DMS53 (cell line): ENCODE data around the gene TNNT3.
"Not testable (repeated sequence)": the region's sequence is repeated elsewhere in the genome, so short reads cannot be mapped to it uniquely, and the experiment has no call there.

ENCODE experiments used
- DNase-seq: peaks from one replicate; lab custom pipeline; 2025; lab: John Stamatoyannopoulos, UW

Gene TNNT3

DNA sequence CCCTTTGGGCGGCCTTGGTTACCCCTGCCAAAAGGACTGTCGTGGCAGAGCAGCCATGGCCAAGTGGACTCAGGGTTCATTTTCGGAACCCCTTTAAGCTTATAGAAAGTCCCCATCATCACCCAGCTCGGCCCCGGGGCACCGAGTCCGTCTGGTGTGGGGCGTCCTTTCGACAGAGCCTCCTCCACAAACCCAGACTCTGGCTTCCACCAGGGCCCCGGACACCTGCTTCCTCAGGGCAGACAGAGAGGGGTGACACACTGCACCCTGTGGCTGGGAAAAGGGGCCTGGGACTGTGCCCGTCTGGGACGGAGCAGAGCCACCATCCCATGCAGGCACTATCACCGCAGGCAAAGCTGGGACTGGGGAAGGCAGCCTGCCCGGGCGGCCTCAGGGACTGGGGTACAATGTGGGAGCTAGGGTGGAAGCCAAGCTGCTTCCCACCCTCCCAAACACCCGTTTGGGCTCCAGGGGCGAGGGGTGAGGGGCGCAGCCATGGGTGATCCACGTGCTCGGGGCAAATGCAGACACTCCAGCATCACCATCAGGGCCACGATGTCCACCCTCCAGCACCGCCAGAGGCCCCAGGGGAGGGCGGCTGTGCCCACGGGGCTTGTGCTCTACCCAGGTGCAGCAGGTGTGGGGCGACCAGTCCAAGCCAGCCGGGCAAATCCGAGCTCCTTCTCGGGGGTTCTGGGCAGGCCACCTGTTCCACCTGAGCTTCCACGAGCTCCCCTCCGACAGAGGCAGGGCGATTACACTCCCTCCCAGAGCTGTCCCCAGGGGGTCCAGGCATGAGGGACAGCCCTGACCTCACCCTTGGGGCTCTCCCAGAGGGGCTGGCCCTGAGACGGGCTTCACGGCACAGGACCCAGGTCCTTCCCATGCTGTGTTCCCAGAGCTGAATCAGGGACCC is 15.9 kb downstream of the TNNT3 start:
- DNase-seq: no peak

DNA sequence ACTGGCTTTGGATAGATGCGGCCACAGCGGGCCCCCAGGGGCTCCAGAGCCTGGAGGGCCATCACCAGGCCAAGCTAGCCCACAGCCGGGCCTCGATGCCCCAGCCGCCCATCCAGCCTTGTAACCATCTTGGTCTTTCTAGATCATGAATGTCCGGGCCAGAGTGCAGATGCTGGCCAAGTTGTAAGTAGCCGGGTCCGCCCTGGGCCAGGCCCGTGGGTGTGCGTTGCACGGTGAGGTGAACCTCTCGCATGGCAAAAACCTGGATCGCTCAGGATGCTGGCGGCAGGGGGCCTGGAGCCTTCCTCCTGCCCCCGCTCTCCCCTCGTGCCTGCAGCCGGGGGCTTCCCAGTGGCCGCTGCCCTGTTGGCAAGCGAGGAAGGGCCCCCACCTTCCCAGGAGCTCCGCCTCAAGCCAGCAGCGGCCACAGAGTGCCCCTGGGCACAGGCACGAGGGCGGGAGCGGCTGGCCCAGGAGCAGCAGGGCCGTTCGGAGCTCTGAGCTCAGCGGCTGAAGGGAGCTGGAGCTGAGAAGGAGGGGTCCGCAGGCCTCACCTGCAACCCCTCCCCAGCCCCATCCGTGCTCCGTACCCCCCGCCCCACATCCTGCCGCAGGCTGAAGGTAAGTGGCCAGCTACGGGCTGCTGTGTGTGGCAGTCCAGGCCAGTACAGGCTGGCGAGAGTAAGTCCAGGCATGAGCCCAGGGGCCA is 16.7 kb downstream of the TNNT3 start:
- DNase-seq: no peak

GRCh38 chr11:1936781-1937615 is 17.5 kb downstream of the TNNT3 start:
- peak; percentile 40 for DNase-seq

- DNase-seq: no peak
Observed at GRCh38 chr11:1937616-1938342, 18.3 kb downstream of the TNNT3 start.

DNA sequence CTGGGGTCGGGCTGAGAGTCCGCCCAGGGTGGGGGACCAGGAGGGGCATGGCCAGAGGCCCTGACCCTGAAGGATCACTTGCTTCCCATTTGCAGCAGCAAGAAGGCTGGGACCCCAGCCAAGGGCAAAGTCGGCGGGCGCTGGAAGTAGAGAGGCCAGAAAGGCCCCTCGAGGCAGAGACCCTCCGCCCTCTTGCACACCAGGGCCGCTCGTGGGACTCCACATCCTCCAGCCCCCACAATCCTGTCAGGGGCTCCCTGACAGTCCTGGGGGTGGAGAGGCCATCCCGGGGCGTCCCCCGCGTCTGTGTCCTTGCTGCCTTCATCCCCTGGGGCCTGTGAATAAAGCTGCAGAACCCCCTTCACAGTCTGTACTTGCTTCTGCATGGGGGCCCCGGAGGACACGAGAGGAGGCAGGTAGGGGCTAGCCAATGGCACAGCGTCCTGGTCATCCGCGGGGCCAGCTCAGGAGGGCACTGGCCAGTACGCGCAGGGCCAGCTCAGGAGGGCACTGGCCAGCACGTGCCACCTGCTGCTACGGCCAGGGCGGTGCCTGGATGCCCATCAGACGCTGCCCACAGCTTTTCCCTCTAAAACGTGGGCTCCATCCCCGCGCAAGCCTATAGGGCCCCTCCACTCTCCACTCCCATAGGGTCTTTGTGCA is 19.0 kb downstream of the TNNT3 start:
- no peak for DNase-seq

- DNase-seq: peak; percentile 40
Observed at GRCh38 chr11:1939006-1939625, 19.6 kb downstream of the TNNT3 start.

GRCh38 chr11:1939788-1940187 is 20.3 kb downstream of the TNNT3 start:
- DNase-seq: not testable (repeated sequence)

- no peak for DNase-seq
Observed at GRCh38 chr11:1942558-1943260, 23.2 kb downstream of the TNNT3 start.

DNA sequence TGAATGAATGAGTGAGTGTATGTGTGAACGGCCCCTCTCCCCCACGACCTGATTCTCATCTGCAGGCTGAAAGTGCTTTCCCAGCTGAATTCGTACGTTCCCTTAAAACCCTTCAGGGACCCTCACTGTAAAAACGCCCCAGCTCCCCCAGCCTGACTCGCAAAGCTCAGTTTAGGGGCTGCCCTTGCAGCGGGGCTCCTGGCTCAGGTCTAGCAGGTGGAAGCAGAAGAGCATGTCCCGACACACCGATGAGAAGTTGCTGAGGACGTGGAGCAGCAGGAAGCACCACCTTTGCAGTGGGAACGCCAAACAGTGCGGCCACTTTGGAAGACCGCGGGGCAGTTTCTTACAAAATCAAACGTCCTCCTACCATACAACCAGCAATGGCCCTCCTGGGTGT is 24.1 kb downstream of the TNNT3 start:
- peak; percentile 63 for DNase-seq

DNA sequence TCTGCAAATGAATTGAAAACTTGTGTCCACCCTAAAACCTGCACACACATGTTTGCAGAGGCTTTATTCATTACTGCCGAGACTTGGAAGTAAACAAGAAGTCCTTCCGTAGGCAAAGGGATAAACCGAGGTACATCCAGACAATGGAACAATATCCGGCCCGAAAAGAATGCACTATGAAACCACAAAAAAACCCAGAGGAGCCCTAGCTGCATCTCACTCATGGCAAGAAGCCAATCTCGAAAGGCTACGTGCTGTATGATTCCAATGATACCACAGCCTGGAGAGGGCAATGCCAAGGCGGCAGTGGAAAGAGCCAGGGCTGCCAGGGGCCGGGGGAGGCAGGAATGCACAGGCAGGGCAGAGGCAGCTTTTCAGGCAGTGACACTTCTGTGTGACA is 24.5 kb downstream of the TNNT3 start:
- peak; percentile 59 for DNase-seq

- DNase-seq: no peak
Observed at GRCh38 chr11:1946812-1947484, 27.4 kb downstream of the TNNT3 start, which contains the start of gene MRPL23. Gene MRPL23, plus strand, starts transcription at chr11:1947332. Its CDS starts 31 bp downstream, at chr11:1947363.

- DNase-seq: no peak
Observed at GRCh38 chr11:1947592-1948237, 28.2 kb downstream of the TNNT3 start.

DNA sequence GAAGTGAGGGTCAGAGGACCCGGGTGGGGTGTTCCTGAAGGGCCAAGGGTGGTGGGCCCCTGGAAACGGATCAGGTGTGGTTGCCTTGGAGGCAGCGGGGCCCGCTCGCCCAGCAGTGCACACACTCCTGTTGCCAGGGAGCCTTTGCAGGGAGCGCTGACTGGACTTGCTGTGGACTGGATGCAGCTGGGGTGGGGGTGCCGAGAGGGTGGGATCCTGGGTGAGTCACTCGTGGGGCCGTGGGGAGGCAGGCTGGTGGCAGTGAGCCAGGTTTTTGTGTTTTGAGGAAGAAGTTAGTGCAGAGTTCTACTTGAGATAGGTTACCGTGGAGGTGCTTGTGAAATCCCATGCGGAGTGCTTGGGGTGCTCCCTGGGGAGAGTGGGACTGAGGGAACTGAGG is 28.9 kb downstream of the TNNT3 start:
- DNase-seq: no peak

GRCh38 chr11:1949302-1949701 is 29.8 kb downstream of the TNNT3 start:
- no peak for DNase-seq

DNA sequence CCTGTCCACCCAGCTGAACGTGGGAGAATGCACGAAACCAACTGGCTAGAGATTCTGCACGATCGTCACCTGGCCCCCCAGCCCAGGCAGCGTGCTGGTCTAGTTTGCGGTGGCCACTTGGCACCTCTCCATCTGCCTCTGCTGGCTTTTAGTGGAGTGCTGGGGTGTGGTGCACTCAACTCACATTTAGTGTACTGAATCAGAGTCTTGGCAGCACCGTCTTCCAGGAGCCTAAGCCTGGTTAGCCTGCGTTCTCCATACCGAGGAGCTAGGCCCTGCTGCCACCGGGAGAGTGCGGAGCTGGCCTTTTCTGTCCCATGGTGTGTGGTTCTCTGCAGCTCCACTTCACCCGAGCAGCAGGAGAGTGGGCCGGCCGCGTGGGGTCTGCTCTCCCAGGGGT is 30.4 kb downstream of the TNNT3 start:
- DNase-seq: no peak

DNA sequence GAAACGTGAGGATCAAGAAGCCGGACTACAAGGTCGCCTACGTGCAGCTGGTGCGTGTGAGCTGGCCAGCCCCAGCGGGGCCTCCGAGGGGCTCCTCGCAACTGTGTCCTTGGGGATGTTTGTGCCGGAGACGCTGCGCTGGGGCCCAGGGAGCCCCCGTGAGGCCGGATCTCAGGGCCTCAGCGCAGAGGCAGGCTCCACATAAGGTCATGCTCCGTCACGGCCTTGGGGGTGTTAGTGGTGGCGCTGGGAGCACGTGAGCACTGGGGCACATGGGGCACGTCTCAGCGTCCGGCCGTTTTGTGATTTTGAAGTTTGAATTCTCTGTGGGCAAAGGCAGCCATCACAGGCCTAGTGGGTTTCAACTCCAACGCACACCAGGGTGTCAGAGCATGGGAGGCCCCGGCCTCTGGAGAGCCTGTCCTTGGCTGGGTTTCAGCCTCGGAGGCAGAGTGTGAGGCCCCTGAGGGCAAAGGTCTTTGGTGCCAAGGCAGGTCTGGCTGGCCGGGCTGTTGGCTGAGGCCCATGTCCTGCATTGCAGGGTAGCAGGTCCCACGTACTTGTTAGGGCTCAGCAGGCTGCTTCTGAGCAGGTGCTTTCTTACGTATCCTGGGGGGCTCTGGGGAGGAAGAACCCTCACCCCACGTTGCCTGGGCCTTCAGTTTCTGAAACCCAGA is 33.4 kb downstream of the TNNT3 start:
- no peak for DNase-seq

DNA sequence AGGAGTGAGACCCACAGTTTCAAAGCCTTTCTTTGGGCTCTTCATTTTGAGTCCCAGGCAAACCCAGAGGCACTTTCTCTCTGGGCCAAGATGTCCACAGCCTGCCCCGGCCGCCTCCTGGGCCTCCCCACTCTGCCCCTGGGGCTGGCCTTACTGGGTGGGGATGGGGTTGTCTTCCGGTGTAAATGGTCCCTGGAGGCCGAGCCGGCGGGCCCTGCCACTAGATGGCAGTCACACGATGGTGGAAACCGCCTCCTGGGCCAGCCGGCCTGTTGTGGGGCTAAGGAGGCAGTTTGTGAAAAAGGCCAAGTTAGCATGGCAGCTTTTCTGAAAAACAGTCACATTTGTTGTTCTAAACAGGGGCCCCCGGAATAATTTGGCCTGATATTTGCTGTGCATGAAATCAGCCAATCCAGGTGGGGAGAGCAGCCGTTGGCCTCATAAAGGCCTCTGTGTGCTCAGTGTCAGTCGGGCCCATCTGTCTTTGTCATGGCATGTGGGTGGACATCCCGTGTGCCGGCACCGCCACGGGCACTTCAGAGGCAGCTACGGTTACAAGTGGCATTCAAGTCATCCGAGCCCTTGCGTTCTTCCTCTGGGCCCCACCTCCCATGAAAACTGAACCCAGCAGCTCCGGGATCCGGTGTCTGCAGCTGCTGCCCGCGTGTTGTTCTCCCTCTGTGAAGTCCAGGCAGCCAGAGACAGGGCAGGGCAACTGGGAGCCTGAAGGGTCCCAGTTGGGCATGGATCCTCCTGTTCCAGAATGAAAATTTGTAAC is 34.2 kb downstream of the TNNT3 start:
- DNase-seq: no peak
